T-helper 9 cell (primary cell): ENCODE results near the gene FYTTD1.

Experiments
- DNase-seq: peaks from one replicate; pipeline ENCODE4 v3.0.0-alpha.2; 2020

Gene FYTTD1

DNA sequence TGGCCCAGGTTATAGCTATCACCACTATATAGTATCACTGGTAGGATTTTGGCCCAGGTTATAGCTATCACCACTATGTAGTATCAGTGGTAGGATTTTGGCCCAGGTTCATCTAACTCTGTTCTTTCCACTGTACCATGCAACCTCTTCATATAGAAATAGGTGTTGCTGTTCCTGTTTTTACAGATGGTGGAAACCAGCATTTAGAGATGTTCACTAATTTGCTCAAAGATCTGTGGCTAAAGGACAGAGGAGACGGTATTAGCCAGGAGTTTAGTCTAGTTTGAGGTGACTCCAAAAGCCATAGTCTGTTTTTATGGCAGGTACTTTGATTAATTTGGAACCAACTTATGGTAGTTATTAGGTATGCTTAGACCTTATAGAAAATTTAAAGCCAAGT, 44.4 kb downstream of the FYTTD1 start:
- DNase-seq: no peak

- no peak for DNase-seq
Observed at GRCh38 chr3:197795200-197795599, 45.5 kb downstream of the FYTTD1 start.

DNA sequence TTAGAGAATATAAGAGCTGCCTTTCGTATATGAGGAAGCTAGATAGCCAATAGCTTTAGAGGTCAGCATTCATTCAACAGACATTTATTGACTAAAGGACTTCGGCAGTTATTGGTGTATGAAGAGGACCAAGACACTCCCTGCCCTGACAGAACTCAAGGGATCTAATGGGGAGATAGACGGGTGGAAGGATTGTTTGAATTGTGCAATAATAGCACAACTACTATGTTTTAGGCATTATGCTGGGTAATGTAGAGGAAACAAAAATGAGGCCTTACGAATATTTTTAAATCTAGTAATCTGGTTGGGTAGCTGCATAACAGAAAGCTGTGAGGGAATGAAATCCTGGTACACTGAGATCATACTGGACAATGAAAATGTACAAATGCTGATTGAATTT, 46.4 kb downstream of the FYTTD1 start:
- no peak for DNase-seq

DNA sequence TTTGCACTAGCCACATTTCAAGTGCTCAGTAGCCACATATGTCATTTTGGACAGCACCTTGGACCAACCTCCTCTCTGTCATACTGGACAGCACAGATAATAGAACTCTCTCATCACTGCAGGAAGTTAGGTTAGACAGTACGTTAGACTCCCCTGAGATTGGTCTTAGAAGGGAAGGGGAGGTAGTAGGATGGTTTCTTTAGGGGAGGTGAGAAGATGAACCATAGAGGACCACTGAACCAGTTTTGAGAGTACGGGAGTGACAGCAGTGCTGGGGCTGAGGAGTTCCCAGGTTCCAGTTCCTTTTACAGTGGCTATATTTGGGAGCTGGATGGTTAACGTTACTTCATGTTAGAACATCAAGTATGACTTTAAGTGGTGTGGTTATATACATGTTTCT, 49.2 kb downstream of the FYTTD1 start:
- DNase-seq: no peak

GRCh38 chr3:197800379-197800778, 50.7 kb downstream of the FYTTD1 start:
- DNase-seq: no peak

DNA sequence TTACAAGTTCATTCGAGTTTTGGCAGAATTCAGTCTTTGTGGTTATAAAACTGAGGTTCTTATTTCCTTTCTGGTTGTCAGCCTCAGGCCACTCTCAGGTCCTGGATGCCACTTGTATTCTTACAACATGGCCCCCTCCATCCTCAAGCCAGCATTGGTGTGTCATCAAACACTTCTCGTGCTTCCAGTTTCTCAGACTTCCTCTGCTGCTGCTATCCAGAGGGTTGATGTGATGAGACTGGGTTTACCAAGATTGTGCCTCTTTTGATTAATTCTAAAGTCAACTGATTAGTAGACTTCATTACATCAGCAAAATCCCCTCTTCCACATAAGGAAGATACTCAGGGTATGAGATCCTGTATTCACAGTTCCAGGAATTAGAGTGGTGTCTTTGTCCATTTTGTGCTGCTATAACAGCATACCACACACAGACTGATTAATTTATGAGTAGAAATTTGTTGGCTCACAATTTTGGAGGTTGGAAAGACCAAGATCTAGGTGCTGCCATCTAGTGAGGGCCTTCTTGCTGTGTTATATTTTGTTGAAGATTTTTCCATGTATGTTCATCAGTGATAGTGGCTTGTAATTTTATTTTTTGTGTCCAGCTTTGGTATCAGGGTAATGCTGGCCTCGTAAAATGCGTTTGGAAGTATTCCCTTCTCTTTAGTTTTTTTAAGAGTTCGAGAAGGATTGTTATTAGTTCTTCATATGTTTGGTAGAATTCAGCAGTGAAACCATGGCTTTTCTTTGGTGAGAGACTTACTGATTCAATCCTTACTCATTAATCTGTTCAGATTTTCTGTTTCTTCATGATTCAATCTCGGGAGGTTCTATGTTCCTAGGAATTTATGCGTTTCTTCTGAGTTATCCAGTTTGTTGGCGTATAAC, 52.5 kb downstream of the FYTTD1 start:
- no peak for DNase-seq

DNA sequence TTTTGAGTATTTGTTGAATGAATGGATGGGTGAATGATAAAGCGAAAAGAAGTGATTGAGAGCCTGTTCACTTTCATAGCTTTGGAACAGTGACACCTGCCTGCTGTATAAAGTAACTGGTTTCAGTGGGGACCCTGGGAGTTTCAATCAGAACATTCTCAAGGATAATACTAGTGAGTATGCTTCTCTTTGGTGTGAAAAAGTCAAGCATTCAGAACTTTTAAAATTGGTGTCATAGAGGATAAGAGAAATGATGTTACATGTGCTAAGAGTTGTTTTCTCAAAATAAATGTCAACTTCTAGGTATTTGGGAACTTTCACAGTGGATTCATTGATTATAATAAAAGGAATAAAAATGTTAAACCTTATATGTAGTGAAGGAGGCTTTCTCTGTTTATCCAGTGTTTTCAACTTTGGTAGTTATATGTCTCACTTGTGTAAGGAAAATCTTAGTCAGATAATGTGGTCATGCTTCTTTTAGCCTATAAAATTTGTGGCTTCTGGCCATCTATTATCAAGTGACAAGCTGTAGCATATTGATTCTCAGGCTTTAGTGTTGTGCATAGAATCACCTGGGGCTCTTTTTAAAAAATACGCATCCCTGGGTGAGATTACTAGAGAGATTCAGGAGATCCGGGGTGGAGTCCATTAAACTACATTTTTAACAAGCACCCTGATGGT, 53.2 kb downstream of the FYTTD1 start:
- DNase-seq: no peak

GRCh38 chr3:197804511-197804910, 54.8 kb downstream of the FYTTD1 start:
- DNase-seq: no peak

DNA sequence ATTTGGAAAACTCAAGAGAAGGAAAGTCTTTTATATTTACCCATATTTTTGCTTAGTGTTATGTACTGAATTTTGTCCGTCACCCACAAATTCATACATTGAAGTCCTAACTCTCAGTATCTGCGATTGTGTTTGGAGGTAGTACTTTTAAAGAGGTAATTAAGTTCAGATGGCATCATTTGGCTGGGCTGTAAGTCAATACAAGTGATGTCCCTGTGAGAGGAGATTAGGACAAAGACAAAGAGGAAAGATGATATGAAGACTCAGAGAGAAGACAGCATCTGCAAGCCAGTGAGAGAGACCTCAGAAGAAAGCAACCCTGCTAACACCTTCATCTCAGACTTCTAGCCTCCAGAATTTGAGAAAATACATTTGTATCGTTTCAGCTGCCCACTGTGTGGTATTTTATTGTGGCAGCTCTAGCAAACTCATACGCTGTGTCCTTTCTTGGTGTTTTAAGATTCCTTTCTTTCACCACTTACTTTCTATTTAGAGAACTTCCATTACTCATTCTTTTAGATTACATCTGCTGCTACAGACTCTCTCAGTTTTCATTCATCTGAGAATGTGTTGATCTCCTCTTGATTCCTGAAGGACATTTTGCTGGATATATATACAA, 58.4 kb downstream of the FYTTD1 start:
- DNase-seq: no peak

DNA sequence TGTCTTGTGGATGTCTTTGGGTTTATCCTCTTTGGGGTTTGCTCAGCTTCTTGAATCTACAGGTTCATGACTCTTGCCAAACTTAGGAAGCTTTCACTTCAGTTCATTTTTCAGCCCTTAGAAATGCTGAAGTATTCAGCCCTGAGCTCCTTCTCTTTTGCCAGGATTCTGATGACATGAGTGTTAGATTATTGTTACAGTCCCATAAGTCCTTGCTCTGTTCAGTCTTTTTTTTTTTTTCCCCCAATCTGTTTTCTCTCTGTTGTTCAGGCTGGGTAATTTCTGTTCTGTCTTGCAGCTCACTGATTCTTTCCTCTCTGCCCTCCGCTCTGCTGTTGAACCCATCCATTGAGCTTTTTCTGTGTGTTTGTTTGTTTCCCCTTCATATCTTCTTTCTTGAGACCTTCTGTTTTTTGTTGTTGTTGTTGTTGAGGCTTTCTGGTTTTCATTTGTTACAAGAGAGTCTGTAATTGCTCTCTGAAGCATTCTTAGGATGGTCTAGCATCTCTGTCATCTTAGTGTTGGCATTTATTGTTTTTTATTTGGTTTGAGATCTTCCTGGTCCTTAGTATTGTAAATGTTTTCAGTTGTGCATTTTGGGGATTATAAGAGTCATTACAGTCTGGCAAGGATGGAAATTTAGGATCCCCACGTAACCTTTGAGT, 59.8 kb downstream of the FYTTD1 start:
- no peak for DNase-seq

DNA sequence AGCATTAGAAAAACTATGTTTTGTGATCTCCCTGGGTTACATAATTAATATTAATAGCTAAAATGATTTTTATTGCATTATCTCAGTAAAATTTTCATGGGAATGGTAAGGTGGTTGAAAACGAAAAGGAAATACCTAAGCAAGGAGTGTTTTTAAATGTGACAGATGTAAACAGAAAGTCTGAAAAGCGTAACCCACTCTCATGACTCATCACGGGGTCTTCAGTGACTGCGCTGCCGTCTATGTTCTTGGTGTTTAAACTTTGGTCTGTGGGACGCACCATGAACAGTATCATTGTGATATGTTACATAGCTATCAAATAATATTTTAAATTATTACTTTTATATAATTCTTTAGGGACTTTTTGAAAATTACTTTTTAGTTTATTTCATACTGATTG, 61.2 kb downstream of the FYTTD1 start:
- no peak for DNase-seq

GRCh38 chr3:197811343-197811742, 61.7 kb downstream of the FYTTD1 start:
- DNase-seq: no peak

GRCh38 chr3:197814372-197814771, 64.7 kb downstream of the FYTTD1 start:
- no peak for DNase-seq

DNA sequence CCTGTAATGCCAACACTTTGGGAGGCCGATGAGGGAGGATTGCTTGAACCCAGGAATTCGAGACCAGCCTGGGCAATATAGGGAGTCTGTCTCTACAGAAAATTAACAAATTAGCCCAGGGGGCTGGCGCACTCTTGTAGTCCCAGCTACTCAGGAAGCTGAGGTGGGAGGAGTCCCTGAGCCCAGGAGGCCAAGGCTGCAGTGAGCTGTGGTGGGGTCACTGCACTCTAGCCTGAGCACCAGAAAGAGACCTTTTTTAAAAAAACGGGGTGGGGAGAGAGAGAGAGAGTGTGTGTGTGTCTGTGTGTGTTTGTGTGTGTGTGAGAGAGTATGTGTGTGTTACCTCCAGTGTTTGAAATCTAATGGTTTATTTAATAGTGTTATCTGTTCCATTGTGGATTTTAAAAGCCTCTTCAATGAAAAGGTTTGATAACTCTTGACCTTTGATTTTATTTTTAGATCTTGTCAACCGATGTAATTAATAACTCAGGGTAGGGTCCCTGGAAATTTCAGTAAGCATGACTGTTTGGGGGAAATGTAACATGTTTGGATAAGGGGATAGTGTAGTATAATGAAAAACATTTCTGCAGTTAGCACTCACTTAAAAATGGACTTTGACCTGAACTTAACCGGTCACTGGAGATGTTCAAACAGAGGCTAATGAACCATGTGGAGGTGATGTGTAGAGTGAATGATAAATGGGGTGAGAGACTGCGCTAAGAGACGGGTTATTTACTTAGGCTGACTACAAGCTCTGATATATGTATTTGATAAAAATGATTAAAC, 71.1 kb downstream of the FYTTD1 start:
- DNase-seq: no peak

GRCh38 chr3:197829397-197830045, 79.8 kb downstream of the FYTTD1 start:
- no peak for DNase-seq

DNA sequence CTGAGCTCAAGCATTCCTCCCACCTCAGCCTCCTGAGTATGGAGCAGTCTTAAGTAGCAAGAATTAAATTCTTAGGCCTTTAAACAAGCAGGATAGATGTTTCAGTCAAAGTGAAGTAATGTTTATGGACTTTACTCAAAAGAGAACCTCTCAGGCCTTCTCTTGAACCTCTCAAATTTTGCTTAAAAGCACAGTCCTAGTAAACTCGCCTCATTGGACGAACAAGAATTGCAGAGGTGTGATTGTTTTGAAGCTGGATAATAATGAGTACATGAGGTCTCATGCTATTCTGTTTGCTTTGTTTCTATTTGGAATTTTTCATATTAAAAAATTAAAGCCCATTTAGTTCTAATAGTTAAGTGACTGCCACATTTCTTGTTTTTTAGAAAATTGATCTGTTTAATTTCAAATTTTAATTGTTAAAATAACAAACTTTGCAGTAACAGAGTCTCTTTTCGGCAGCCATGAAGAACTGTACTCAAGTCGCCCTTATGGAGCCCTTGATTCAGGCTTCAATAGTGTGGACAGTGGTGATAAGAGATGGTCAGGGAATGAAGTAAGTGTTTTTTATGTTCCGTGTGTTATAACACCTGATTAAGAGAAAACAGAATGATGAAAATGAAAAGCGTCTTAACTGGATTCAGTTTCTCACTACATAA, 80.8 kb downstream of the FYTTD1 start:
- DNase-seq: no peak

GRCh38 chr3:197830967-197831313, 81.3 kb downstream of the FYTTD1 start:
- DNase-seq: no peak

GRCh38 chr3:197833930-197834715, 84.4 kb downstream of the FYTTD1 start:
- no peak for DNase-seq

DNA sequence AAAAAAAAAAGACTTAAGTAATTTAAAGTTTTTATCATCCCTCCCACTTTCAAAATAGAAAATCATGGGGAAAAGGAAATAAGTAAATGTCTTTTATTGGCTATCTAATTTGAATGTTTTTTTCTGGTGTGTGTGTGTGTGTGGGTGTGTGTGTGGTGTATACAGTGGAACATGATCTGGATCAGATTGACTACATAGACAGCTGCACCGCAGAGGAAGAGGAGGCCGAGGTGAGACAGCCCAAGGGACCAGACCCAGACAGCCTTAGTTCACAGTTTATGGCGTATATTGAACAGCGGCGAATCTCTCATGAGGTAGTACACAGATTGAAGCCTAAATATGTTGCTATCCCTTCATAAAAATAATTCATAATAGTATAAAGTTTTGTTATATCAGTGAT, 85.8 kb downstream of the FYTTD1 start:
- no peak for DNase-seq

DNA sequence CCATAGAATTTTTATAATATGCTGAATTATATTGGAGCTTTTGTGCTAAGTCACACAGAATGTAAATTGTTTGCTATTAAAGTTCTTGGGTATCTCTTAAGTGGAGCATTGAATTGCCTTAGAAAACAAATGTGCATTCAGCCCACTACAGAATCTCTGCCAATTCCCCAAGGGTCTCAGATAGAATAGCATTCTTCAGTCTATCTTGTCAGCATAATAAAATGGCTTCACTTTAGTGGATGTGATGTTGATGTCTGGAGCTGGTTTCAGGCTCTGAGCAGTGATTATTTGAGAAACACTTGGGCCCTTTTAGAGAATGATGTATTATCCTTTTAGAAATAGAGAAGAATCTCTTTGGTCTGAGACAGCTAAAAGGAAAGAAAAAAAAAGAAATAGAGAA, 86.6 kb downstream of the FYTTD1 start:
- no peak for DNase-seq
